Ovary (tissue), 9 donors: ENCODE measurements around the gene RAET1E. TPM values are rescaled to one million over a fixed set of nuclear protein-coding genes. Genes with fewer than 3 reads are reported as not detected.

Experiments
- DNase-seq, 5 donors: peaks; one replicate each; pipeline ENCODE4 v3.0.0-alpha.2; 2019 to 2020
- H3K27ac ChIP-seq, 2 donors: fragments of 200-600 bp; one replicate each; pipeline versions ENCODE4 v1.5.1 to v1.8.0; 2019 to 2022
- H3K27me3 ChIP-seq: fragments of 200-600 bp; one replicate; pipeline ENCODE4 v1.8.0; 2022
- H3K36me3 ChIP-seq: fragments of 200-600 bp; sonication (generic); one replicate; pipeline ENCODE4 v1.5.1; 2019
- H3K4me1 ChIP-seq: one replicate; pipeline ENCODE4 v1.8.1; 2013; ENCODE audit warnings: mild to moderate bottlenecking, moderate library complexity; ENCODE audit not compliant: insufficient read depth
- H3K4me3 ChIP-seq: fragments of 200-600 bp; sonication (generic); one replicate; pipeline ENCODE4 v1.5.1; 2017
- H3K9me3 ChIP-seq, 2 donors: fragments of 200-600 bp in 1 of 2; sonication (generic) in 1 of 2; one replicate each; pipeline versions ENCODE4 v1.5.1 to v1.8.1; 2013 to 2019; ENCODE audit warnings: mild to moderate bottlenecking in 1 of 2, moderate library complexity in 1 of 2
- EP300 ChIP-seq: sonication (generic); formaldehyde crosslinking; IDR thresholded peaks from one replicate; pipeline ENCODE4 v1.6.1; 2017; ENCODE audit warnings: antibody characterized with exemption
- POLR2A ChIP-seq: fragments of 450-650 bp; IDR thresholded peaks from one replicate; pipeline ENCODE4 v1.6.1; 2017; ENCODE audit warnings: antibody characterized with exemption, mild to moderate bottlenecking, moderate library complexity
- WGBS, 3 donors: extraction: QIAGEN DNeasy Blood & Tissue Kit in 1 of 3; methylation state at CpG; one replicate each; pipeline versions ENCODE4 v1.1.5 to v1.1.7; 2013 to 2017; 5-methylcytosine and 5-hydroxymethylcytosine counted together
- intact Hi-C, 4 donors: fragments of 100-400 bp; cut with DNase I; formaldehyde crosslinking; loops; one replicate each; pipeline versions ENCODE4 v1.11.0 to v1.15.1; 2022 to 2023
- polyA plus RNA-seq, 2 donors: library from polyadenylated mRNA; stranded (reverse); fragments of 200-250 nt in 1 of 2; fragments of 350-450 nt in 1 of 2; fragmentation: Illumina TruSeq in 1 of 2; extraction: RNeasy Lipid Tissue Mini Kit (QIAGEN cat#74804) in 1 of 2; gene quantifications; one replicate each; pipeline ENCODE4 v1.2.3, GENCODE V29; 2013 to 2014
- total RNA-seq, 7 donors: library from RNA; depleted of rRNA in 2 of 7; stranded (reverse); fragments of >200 nt in 2 of 7; fragmentation: NEBNext Ultra II Directional in 3 of 7; extraction: Animal tissue kit (Norgen Biotek cat#: 25700) in 3 of 7; gene quantifications; one replicate each; pipeline versions ENCODE4 v1.1.0 to v1.2.4, GENCODE V29; 2016 to 2023
- TF ChIP-seq, protein P1 (sequence below), 3 donors: fragments of 450-650 bp in 2 of 3; fragments of 200-600 bp in 1 of 3; IDR thresholded peaks; one replicate each; pipeline versions ENCODE4 v1.5.1 to v1.8.0; 2016 to 2022; ENCODE audit warnings: antibody characterized with exemption in 3 of 3, mild to moderate bottlenecking in 1 of 3
- donor health status: DM: no; HTN: no; CAD: no; lungs with moderate emphysema.
- donor health status: DM: no; HTN: no; CAD: no.
- donor health status: Bipolar disorder and iron deficiency.
- donor health status: DM: yes; HTN: yes; CAD: no.
- donor health status: DM: no; HTN: no; CAD: no.
- donor health status: DM: yes; HTN: yes; CAD: no.

RAET1E gene
- total and polyA plus RNA-seq, 9 donors = 0.11 to 0.69 (median 0.22) TPM; not detected in 3

DNA sequence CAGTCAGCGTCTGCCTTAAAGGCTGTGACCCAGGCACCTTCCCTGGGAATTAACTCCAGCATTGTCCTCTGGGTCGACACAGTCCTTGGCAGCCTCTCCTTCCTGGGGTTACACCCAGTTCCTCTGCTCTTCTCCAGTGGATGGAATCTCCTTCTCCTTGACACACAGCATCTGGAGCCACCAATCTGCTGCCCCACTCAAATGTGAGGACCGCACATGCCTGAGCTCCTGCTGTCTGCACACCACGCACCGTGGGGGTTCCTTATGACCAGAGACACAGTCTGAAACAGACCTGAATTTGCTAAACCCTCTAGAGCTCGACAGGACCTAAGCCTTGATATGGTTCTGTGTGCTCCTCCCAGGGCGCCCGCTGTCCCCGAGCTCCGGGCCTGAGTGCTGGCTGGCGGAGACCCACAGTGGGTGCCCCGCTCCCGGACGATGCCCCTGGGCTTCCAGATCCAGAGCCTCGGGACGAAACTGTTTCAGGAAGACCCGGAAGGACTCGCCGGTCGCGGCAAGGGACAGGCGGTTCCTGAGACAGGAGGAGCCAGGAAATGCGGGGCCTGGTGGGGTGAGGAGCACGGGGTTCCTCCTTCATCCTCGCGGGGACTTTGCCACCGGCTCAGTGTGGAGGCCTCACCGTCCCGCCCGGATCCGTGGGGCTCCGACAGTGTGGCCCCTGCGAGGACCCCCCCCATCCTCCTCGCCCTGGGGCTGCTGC, 27.5 kb upstream of the RAET1E start:
- peak; percentile 34 to 62 (median 45) for DNase-seq
- Histone ChIP-seq H3K4me1 (peaks cover 7% of the 10 kb centered on the region), H3K4me3 (peak overlapping the region; percentile 44), H3K36me3 (no peaks in the 10 kb centered on the region), H3K27ac (peak overlapping the region in 1 of 2 donors; percentile 2), H3K9me3 (no peaks in the 10 kb centered on the region), H3K27me3 (no peaks in the 10 kb centered on the region)
- WGBS, 3 donors = 9 to 15% (median 12%) methylated on average over 33 to 34 of the region's 34 CpGs
- intact Hi-C loops = loop anchor here in 3 of 4 donors (2.0 to 10.0 kb wide), 4 partner anchors 61 to 381 kb away; partner anchors contain the start of genes LRP11 (in 1 of the 3) and PPIL4 (in 1 of the 3)
- TF ChIP-seq EP300 (no peak), POLR2A (no peak)
- TF ChIP-seq, protein P1, sequence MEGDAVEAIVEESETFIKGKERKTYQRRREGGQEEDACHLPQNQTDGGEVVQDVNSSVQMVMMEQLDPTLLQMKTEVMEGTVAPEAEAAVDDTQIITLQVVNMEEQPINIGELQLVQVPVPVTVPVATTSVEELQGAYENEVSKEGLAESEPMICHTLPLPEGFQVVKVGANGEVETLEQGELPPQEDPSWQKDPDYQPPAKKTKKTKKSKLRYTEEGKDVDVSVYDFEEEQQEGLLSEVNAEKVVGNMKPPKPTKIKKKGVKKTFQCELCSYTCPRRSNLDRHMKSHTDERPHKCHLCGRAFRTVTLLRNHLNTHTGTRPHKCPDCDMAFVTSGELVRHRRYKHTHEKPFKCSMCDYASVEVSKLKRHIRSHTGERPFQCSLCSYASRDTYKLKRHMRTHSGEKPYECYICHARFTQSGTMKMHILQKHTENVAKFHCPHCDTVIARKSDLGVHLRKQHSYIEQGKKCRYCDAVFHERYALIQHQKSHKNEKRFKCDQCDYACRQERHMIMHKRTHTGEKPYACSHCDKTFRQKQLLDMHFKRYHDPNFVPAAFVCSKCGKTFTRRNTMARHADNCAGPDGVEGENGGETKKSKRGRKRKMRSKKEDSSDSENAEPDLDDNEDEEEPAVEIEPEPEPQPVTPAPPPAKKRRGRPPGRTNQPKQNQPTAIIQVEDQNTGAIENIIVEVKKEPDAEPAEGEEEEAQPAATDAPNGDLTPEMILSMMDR (IDR thresholded peaks at IDR 0.05) = no peak

DNA sequence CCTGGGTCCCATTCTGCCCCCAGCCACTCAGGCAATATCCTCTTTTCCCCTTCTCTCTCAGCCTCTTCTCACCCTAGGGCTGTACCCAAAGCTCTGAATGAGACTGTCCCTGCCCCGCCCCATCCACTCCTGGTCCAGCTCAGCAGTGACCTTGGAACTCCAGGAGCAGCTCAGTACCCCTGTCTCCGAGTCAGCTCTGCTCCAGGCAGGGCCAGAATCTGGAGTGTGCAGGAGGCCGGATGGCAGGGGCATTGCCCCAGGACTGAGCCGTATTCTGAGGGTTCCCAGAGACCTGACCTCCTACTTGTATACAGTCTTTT, 27.0 kb upstream of the RAET1E start:
- DNase-seq = peak in 2 of 5 donors; percentile 25 to 35
- TF ChIP-seq, protein P1 (IDR thresholded peaks at IDR 0.05) = no peak
- no peak for TF ChIP-seq EP300
- no peak for TF ChIP-seq POLR2A
- Histone ChIP-seq H3K27ac (no peak overlapping the region), H3K36me3 (no peaks in the 10 kb centered on the region), H3K4me1 (peaks cover 7% of the 10 kb centered on the region), H3K9me3 (no peaks in the 10 kb centered on the region), H3K4me3 (no peak overlapping the region), H3K27me3 (no peaks in the 10 kb centered on the region)
- WGBS, 3 donors = 85 to 90% (median 86%) methylated on average over 4 of the region's 4 CpGs
- intact Hi-C loops = loop anchor here (2.0 to 10.0 kb wide), 5 partner anchors 60 to 380 kb away; partner anchors contain the start of genes LRP11 (in 1 of the 4) and PPIL4 (in 1 of the 4)

DNA sequence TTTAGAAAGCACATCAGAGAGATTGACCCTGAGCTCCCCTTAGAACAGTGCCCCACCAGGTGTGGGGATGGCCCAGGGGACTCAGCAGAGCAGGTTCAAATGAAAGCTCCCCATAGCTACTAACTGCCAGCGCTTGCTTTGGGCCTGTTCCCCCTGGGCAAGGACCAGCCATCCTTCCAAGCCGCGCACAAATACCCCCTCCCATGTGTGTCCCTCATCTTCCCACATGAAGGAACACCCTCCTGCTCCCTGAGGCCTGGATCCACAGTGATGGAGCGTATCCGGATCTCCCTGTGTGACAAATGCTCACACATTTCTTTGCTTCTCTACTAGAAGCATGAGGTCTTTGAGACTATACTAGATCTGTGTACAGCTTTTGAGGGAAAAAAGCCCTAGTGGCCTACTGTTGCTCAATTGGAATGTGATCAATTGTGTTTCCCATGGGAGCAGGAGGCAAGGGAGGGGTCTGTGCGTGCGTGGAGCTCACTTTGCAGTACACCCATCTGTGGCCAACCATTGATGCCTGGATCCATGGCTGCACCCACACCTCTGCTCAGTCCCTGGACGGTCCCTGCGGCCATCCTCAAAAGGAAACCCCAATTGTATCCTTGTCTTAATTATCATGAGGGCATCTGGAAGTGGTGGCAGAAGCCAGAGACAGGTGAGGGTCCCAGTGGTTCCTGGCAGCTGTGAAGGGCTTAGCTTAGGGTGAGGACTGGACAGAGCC, 26.5 kb upstream of the RAET1E start:
- TF ChIP-seq, protein P1 (IDR thresholded peaks at IDR 0.05) = no peak
- no peak for TF ChIP-seq POLR2A
- no peak for TF ChIP-seq EP300
- no peak overlapping the region for H3K4me3 ChIP-seq
- 86 to 91% (median 90%) methylated on average over 9 of the region's 9 CpGs for WGBS, 3 donors
- H3K27me3 ChIP-seq = no peaks in the 10 kb centered on the region
- no peaks in the 10 kb centered on the region for H3K9me3 ChIP-seq
- DNase-seq = peak in 2 of 5 donors; percentile 13 to 28
- H3K27ac ChIP-seq = no peak overlapping the region
- intact Hi-C loops = loop anchor here in 3 of 4 donors (2.0 to 10.0 kb wide), 4 partner anchors 60 to 380 kb away; partner anchors contain the start of genes LRP11 (in 1 of the 3) and PPIL4 (in 1 of the 3)
- H3K4me1 ChIP-seq = peaks cover 7% of the 10 kb centered on the region
- H3K36me3 ChIP-seq = no peaks in the 10 kb centered on the region

DNA sequence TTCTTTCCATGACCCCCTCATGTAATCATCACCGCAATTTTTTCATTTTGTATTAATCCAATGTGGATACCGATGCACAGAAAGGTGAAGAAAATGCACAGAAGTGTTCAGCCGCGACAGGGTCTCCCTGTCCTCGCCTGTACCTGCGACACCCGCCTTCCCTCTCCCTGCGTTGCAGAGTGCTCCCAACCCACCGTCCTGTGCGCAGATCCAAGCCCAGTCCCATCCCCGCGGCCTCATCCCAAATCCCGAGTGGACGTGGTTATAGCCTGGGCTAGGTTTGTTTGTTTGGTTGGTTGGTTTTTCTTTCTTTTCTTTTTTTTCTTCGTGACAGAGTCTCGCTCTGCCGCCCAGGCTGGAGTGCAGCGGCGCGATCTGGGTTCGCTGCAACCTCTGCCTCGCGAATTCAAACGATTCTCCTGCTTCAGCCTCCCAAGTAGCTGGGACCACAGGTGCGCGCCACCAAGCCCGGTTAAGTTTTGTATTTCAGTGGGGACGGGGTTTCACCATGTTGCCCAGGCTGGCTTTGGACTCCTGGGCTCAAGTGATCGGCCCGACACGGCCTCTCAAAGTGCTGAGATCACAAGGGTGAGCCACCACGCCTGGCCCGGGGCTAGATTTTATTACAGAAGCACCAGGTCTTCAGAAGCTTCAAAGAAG, 25.5 kb upstream of the RAET1E start:
- TF ChIP-seq, protein P1 (IDR thresholded peaks at IDR 0.05) = no peak
- TF ChIP-seq EP300 (no peak), POLR2A (no peak)
- Histone ChIP-seq H3K27ac (no peak overlapping the region), H3K4me3 (peak overlapping the region; percentile 47), H3K36me3 (no peaks in the 10 kb centered on the region), H3K9me3 (no peaks in the 10 kb centered on the region), H3K27me3 (no peaks in the 10 kb centered on the region), H3K4me1 (peaks cover 7% of the 10 kb centered on the region)
- DNase-seq = no peak
- 21 to 24% (median 23%) methylated on average over 33 of the region's 33 CpGs for WGBS, 3 donors
- intact Hi-C loops = loop anchor here in 3 of 4 donors (5.0 to 10.0 kb wide), 3 partner anchors 59 to 379 kb away; partner anchors contain the start of genes LRP11 (in 1 of the 3) and PPIL4 (in 1 of the 3)
